Immature natural killer cell (primary cell): ENCODE measurements around the gene VSIG10. TPM values are rescaled to one million over a fixed set of nuclear protein-coding genes. Genes with fewer than 3 reads are reported as not detected.
"Not testable (repeated sequence)": the region's sequence is repeated elsewhere in the genome, so short reads cannot be mapped to it uniquely, and the experiment has no call there.

ENCODE experiments used
- DNase-seq, 3 donors: peaks; one replicate each; pipeline ENCODE4 v3.0.0; 2022; ENCODE audit warnings: mixed read lengths in 1 of 3
- H3K27ac Mint-ChIP-seq, 6 donors: one replicate each; pipeline ENCODE4 v1.8.0; 2020; ENCODE audit warnings: mixed read lengths in 6 of 6, mild to moderate bottlenecking in 5 of 6, inconsistent platforms in 4 of 6, moderate library complexity in 3 of 6
- H3K27me3 Mint-ChIP-seq, 3 donors: one replicate each; pipeline ENCODE4 v1.8.0; 2020 to 2021; ENCODE audit warnings: low read depth in 3 of 3, mild to moderate bottlenecking in 3 of 3, mixed read lengths in 3 of 3, moderate library complexity in 3 of 3, inconsistent platforms in 1 of 3
- H3K36me3 Mint-ChIP-seq, 3 donors: one replicate each; pipeline ENCODE4 v1.8.0; 2020; ENCODE audit warnings: mixed read lengths in 3 of 3, inconsistent platforms in 2 of 3, mild to moderate bottlenecking in 2 of 3
- H3K4me1 Mint-ChIP-seq, 2 donors: one replicate each; pipeline ENCODE4 v1.8.0; 2020; ENCODE audit warnings: inconsistent platforms in 2 of 2, mild to moderate bottlenecking in 2 of 2, mixed read lengths in 2 of 2, moderate library complexity in 1 of 2
- H3K4me3 Mint-ChIP-seq, 5 donors: one replicate each; pipeline ENCODE4 v1.8.0; 2020; ENCODE audit warnings: mild to moderate bottlenecking in 5 of 5, mixed read lengths in 5 of 5, inconsistent platforms in 3 of 5, moderate library complexity in 3 of 5
- H3K9me3 Mint-ChIP-seq, 6 donors: one replicate each; pipeline ENCODE4 v1.8.0; 2020; ENCODE audit warnings: mild to moderate bottlenecking in 6 of 6, mixed read lengths in 6 of 6, inconsistent platforms in 4 of 6, moderate library complexity in 3 of 6
- polyA plus RNA-seq, 3 donors: library from polyadenylated mRNA; unstranded; fragments of 300-500 nt; fragmentation: Illumina TruSeq; gene quantifications; one replicate each; pipeline ENCODE4 v1.2.3, GENCODE V29; 2021

The VSIG10 gene
- polyA plus RNA-seq, 3 donors from 2014 or later: 0.24 to 1.6 (median 1.0) TPM

DNA sequence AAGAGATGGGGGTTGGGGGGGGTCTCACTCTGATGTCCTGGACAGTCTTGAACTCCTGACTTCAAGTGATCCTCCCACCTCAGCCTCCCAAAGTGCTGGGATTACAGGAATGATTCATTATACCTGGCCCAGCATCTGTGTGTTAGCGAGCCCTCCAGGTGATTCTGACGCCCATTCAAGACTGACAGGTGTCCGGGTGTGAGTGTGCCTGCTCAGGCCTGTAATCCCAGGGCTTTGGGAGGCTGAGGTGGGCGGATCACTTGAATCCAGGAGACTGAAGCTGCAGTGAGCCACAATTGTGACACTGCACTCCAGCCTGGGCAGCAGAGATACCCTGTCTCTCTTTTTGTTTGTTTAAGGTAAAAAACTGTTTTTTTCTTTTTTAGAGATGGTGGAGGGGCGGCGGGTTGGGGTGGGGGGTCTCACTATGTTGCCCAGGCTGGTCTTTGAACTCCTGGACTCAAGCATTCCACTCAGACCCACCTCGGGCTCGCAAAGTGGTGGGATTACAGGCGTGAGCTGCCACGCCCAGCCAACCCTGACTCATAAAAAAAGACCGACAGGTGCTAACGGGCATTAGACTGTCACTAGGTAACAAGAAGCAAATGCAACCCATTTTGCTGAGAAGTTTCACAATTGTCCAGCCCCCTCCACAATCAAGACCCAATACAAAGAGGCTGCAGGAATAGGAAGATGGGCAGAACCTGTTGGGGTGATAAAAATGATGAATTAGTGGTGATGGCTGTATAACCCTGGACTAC is 4.7 kb downstream of the VSIG10 start:
- Mint-ChIP-seq H3K27ac (no peak overlapping the region), H3K36me3 (no peaks in the 10 kb centered on the region), H3K4me3 (no peak overlapping the region), H3K4me1 (peaks cover 4 to 11% of the 10 kb centered on the region in 2 donors), H3K27me3 (peaks cover 2 to 14% (median 9%) of the 10 kb centered on the region in 3 donors), H3K9me3 (no peaks in the 10 kb centered on the region)
- DNase-seq: no peak

DNA sequence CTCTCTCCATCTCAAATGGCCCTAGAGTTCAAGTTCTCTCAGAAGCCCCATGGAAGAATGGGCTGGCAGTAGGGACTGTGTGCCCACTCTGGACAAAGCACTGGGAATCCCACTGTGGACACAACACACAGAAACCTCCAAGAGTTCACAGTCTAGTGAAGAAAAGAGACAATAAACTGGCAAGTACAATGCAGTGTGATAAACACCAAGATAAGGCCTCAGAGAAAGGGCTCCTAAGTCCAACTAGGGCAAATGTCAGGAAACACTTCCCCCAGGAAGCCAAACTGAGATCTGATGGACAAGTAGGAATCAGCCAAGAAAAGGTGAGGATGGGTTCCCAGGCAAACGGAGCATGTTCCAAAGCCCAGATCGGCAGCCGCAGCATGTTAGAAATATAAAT is 5.4 kb downstream of the VSIG10 start:
- no peaks in the 10 kb centered on the region for H3K36me3 Mint-ChIP-seq
- no peaks in the 10 kb centered on the region for H3K9me3 Mint-ChIP-seq
- H3K4me3 Mint-ChIP-seq: no peak overlapping the region
- no peak for DNase-seq
- H3K4me1 Mint-ChIP-seq: peaks cover 4 to 10% of the 10 kb centered on the region in 2 donors
- H3K27me3 Mint-ChIP-seq: peaks cover 2 to 14% (median 9%) of the 10 kb centered on the region in 3 donors
- H3K27ac Mint-ChIP-seq: no peak overlapping the region

DNA sequence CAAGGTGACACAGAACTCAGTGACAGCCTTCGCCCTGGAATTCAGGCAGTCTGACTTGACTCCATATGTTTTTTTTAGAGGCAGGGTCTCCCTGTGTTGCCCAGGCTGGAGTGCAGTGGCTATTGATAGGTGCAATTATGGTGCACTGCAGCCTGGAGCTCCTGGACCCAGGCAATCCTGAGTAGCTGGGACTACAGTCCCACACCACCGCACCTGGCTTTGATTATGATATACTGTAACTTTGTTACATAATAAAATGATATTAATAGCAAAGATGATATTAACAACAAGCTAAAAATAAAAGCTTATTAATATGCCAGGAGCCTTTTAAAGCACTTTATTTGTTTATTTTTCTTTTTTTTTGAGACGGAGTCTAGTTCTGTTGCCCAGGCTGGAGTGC is 9.8 kb downstream of the VSIG10 start:
- no peaks in the 10 kb centered on the region for H3K4me1 Mint-ChIP-seq
- H3K9me3 Mint-ChIP-seq: no peaks in the 10 kb centered on the region
- H3K4me3 Mint-ChIP-seq: no peak overlapping the region
- DNase-seq: no peak
- peaks cover 0 to 3% (median 2%) of the 10 kb centered on the region in 3 donors for H3K27me3 Mint-ChIP-seq
- H3K36me3 Mint-ChIP-seq: no peaks in the 10 kb centered on the region
- H3K27ac Mint-ChIP-seq: no peak overlapping the region

DNA sequence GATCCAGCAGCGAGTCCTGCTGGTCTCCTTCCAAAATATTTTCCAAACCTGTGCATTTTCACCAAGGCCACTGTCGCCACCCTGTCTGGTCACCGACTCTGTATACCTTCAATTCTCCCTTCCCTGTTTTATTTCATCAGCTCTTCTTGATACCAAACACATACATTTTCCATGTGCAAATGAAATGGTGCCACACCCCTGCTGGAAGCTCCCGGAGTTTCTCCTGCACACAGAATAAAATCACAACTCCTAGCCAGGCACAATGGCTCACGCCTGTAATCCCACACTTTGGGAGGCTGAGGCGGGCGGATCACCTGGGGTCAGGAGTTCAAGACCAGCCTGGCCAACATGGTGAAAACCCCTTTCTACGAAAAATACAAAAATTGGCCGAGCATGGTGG is 14.0 kb downstream of the VSIG10 start:
- no peak overlapping the region for H3K27ac Mint-ChIP-seq
- DNase-seq: no peak
- H3K36me3 Mint-ChIP-seq: no peaks in the 10 kb centered on the region
- H3K9me3 Mint-ChIP-seq: no peaks in the 10 kb centered on the region
- H3K4me3 Mint-ChIP-seq: no peak overlapping the region
- H3K4me1 Mint-ChIP-seq: no peaks in the 10 kb centered on the region
- H3K27me3 Mint-ChIP-seq: peaks cover 0 to 3% (median 2%) of the 10 kb centered on the region in 3 donors

DNA sequence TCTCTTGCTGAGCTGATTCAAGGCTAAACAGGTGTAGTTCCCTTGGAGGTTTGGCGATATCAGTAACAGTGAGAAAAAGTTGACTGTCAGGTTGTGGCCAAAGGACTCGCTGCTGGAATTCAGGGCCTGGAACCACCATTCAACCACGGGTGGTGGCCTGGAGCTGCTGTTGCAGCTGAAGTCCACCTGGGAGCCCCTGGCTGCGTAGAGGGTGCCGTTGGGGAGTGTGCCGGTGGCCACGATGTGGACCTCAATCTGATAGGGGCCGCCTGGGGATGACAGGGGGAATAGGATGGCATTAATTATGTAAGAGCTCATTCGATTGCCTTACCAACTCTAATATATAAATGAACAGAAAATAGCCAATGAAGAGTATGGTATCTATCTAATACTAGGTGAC is 21.6 kb downstream of the VSIG10 start:
- no peaks in the 10 kb centered on the region for H3K36me3 Mint-ChIP-seq
- no peak overlapping the region for H3K27ac Mint-ChIP-seq
- H3K4me3 Mint-ChIP-seq: no peak overlapping the region
- H3K27me3 Mint-ChIP-seq: no peaks in the 10 kb centered on the region
- no peak for DNase-seq
- H3K9me3 Mint-ChIP-seq: no peaks in the 10 kb centered on the region
- H3K4me1 Mint-ChIP-seq: no peaks in the 10 kb centered on the region

DNA sequence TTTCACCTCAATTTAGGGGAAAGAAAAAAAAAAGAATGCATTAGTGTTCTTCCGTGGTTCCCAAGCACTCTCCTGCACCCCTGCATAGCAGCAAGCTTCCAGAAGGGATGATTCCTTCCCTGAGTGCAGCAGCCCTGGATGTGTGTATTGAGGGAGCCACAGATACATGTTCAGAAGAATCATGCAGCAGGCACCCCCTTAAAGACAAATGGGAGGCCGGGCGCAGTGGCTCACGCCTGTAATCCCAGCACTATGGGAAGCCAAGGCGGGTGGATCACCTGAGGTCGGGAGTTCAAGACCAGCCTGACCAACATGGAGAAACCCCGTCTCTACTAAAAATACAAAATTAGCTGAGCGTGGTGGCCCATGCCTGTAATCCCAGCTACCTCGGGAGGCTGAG is 22.3 kb downstream of the VSIG10 start:
- H3K4me1 Mint-ChIP-seq, H3K27ac Mint-ChIP-seq, H3K36me3 Mint-ChIP-seq, H3K9me3 Mint-ChIP-seq, DNase-seq, H3K27me3 Mint-ChIP-seq, H3K4me3 Mint-ChIP-seq: not testable (repeated sequence)

DNA sequence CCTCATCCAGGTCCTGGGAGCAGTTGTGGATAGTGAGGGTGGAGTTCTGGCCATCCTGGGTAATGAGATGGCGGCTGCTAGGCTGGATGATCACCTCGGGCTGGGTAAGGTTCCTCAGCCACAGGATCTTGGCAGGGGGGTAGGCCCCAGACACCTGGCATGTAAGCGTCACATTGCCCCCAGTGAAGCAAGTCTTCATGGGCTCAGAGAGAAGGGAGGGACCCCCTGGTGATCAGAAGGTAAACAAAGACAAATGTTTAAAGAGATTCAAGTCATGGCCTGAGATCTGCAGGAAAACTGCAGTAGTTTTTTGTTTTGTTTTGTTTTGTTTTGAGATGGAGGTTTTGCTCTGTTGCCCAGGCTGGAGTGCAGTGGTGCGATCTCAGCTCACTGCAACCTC is 30.0 kb downstream of the VSIG10 start:
- H3K27ac Mint-ChIP-seq: no peak overlapping the region
- no peaks in the 10 kb centered on the region for H3K4me1 Mint-ChIP-seq
- no peaks in the 10 kb centered on the region for H3K36me3 Mint-ChIP-seq
- peaks cover 1 to 3% (median 2%) of the 10 kb centered on the region in 3 donors for H3K27me3 Mint-ChIP-seq
- H3K4me3 Mint-ChIP-seq: no peak overlapping the region
- no peak for DNase-seq
- H3K9me3 Mint-ChIP-seq: no peaks in the 10 kb centered on the region

DNA sequence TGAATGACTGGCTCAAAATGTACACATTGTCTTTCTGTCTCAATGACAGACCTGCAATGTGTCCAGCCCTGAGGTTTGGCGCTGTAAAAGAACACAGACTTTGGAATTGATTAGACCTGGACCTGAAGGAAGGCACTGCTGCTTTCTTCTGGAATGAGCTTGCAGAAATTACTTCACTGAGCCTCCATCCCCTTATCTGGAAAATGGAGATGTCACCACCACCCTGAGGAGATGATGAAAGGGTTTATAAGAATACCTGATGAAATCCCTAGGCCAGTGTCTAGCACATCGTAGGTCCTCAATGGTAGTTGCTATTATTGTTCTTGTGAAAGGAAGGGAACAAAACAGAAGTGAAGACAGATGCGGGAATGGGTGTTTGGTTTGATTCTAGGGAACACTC is 33.2 kb downstream of the VSIG10 start:
- Mint-ChIP-seq H3K9me3 (no peaks in the 10 kb centered on the region), H3K36me3 (no peaks in the 10 kb centered on the region), H3K27ac (no peak overlapping the region), H3K27me3 (peaks cover 3 to 13% (median 8%) of the 10 kb centered on the region in 3 donors), H3K4me1 (no peaks in the 10 kb centered on the region), H3K4me3 (no peak overlapping the region)
- no peak for DNase-seq

DNA sequence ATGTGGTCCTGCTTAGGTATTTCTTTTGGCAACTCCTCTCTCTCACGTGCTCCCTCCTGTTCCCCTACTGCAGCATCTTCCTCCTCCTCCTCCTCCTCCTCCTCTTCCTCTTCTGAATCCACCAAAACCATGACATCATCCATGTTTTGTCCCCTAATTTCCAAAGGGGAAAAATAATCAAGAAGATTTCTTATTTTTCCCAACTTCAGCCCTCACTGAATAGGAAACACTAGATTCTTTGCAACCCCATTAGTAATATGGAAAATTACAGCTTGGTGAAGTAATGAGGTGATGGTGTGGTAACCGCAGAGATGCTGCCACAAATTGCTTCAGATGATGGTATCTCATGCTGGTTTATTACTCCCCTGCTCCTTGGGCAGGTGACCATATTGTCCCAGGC is 35.4 kb downstream of the VSIG10 start:
- no peak overlapping the region for H3K4me3 Mint-ChIP-seq
- peaks cover 6% of the 10 kb centered on the region in 2 donors for H3K4me1 Mint-ChIP-seq
- no peaks in the 10 kb centered on the region for H3K9me3 Mint-ChIP-seq
- no peaks in the 10 kb centered on the region for H3K36me3 Mint-ChIP-seq
- no peak for DNase-seq
- peaks cover 3 to 16% (median 13%) of the 10 kb centered on the region in 3 donors for H3K27me3 Mint-ChIP-seq
- no peak overlapping the region for H3K27ac Mint-ChIP-seq

DNA sequence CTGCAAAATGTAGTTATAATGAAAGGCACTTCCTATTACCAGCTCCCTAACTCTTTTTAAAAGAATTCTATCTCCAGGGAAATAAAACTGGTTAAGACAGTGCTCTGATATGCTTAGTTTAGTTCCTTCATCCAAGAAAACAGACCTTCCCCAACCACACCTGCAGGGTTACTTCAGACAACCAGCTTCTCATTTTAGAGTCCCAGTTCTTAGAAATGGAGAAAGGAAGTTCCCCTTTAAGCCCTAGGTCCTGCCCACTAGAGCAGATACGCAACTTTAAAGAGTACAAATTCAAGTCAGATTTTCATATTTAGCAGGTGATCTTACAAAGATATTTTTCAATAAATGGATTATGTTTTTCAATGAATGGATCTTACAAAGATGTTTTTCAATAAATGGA is 38.4 kb downstream of the VSIG10 start:
- Mint-ChIP-seq H3K9me3 (no peaks in the 10 kb centered on the region), H3K27ac (no peak overlapping the region), H3K36me3 (no peaks in the 10 kb centered on the region), H3K27me3 (peaks cover 8 to 34% (median 20%) of the 10 kb centered on the region in 3 donors), H3K4me3 (no peak overlapping the region), H3K4me1 (peaks cover 20 to 21% of the 10 kb centered on the region in 2 donors)
- no peak for DNase-seq

DNA sequence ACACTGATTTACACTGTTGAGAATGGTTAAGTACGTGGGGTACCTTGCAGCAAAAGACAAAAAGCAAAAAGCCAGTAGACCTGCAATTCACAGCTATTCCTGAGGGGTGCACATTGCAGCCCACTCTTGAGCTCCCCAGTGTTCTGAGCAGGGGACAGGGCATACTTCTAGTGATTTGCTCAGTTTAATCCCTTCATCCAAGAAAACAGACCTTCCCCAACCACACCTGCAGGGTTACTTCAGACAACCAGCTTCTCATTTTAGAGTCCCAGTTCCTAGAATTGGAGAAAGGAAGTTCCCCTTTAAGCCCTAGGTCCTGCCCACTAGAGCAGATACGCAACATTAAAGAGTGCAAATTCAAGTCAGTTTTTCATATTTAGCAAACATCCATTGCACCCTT is 39.2 kb downstream of the VSIG10 start:
- DNase-seq: no peak
- no peak overlapping the region for H3K27ac Mint-ChIP-seq
- peaks cover 28 to 29% of the 10 kb centered on the region in 2 donors for H3K4me1 Mint-ChIP-seq

DNA sequence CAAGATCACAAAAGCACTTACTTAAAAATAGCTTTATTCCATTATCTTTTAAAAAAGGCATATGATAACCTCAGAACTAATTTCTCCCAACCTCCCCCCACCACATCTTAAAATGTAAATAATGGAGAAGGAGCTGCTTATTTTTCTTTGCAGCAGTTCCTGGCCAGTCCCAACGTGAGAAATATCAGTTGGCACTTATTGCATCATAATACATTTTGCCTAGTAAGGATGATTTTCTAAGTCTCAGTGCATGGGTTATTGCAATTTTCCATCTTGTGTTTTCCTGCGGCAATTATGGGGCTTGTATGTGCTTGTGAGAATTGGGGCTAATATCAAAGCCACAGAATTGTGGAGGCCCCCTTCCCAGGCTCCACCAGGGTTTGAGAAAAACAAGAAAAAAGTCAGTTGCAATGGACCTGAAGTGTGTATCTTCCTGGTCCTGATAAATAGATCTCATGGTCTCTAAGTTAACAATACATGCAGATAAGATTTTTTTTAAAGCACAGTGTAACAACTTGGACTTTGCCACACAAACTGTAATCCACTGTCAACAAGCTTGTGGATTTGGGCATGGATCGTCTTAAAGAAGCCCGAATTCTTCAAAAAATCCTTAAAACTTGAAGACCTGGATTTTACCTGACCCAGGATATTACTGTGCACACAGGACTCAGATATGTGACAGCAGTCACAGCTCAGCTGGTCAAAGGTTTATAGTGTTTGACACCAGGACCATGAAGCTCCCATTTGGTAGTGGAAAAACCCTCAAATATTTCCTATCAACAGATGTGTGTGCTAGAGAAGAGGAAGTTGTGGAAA is 40.0 kb downstream of the VSIG10 start:
- DNase-seq: no peak
- Mint-ChIP-seq H3K9me3 (no peaks in the 10 kb centered on the region), H3K36me3 (no peaks in the 10 kb centered on the region), H3K4me1 (peaks cover 36 to 37% of the 10 kb centered on the region in 2 donors), H3K4me3 (peak overlapping the region in 4 of 5 donors; percentile 58 to 94 (median 64)), H3K27ac (peak overlapping the region in 2 of 6 donors; percentile 58 to 69), H3K27me3 (peaks cover 8 to 41% (median 24%) of the 10 kb centered on the region in 3 donors)

More for the DNA sequence above, 39.2 kb downstream of the VSIG10 start:
- no peaks in the 10 kb centered on the region for H3K36me3 Mint-ChIP-seq
- peaks cover 8 to 39% (median 24%) of the 10 kb centered on the region in 3 donors for H3K27me3 Mint-ChIP-seq
- H3K9me3 Mint-ChIP-seq: no peaks in the 10 kb centered on the region
- peak overlapping the region in 1 of 5 donors; percentile 19 for H3K4me3 Mint-ChIP-seq

DNA sequence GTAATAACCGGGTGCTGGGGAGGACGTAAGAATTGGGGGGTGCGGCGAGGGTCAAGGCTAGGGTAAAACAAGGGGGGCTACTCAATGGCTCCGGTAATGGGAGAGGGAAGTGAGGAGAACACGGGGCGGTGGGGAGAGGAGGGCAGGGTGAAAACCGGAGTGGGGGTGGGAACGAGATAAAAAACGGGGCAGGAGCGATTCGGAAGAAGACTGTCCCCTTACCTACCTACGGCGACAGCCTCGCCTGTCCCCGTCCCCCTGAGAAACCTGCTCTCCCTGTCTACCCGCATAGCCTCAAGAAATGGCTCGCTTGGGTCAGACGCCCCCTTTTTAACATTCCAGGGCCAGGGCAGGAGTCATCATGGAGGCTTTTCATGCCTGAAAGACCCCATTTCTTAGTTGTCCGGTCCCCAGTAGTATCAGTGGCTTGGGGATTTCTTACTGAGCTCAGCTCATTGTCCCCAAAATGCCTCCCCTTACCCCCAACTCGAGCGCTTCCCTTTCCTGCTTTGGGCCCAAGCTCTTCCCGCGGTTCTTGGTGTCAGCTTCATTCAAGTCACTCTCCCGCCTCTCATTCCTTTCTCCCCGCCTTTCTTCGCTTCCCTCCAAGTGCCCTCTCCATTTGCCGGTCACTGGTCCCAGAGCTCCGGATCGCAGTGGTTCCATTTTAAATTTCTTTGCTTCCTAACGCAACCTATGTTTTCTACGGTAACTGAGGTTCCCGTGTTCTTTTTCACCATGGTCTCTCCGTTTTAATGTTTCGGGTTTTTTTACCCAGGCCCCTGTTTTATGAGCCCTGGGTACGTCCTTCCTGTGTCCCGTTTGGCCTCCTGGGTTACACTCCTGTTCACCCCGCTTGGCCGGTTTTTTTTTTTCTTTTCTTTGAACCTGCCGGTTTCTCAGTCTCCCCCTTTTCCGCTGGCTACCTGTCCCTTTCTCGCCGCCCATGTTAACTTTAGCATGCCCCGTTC is 41.7 kb downstream of the VSIG10 start:
- Mint-ChIP-seq H3K4me3 (peak overlapping the region; percentile 89 to 99 (median 95)), H3K27me3 (peaks cover 5 to 40% (median 18%) of the 10 kb centered on the region in 3 donors), H3K36me3 (no peaks in the 10 kb centered on the region), H3K9me3 (no peaks in the 10 kb centered on the region), H3K27ac (peak overlapping the region; percentile 76 to 99 (median 90)), H3K4me1 (peaks cover 39 to 41% of the 10 kb centered on the region in 2 donors)
- DNase-seq: peak in 2 of 3 donors; percentile 5 to 17
